SK-N-SH treated with all-trans-retinoic acid at 6 μM for 48 hours (cell line): Measurements from ENCODE around the gene CRX.

Source experiments
- BACH2 ChIP-seq: fragments of 250-450 bp; sonication (Bioruptor Pico); IDR thresholded peaks from 2 replicates; pipeline ENCODE4 v1.9.0; 2021; ENCODE audit warnings: mild to moderate bottlenecking, borderline replicate concordance
- CSDC2 ChIP-seq: fragments of 250-450 bp; sonication (Bioruptor Pico); IDR thresholded peaks from 2 replicates; pipeline ENCODE4 v1.5.0; 2020; ENCODE audit warnings: mild to moderate bottlenecking, moderate library complexity
- ZFP30 ChIP-seq: fragments of 450-650 bp; formaldehyde crosslinking; IDR thresholded peaks from 2 replicates; pipeline ENCODE4 v1.5.0; 2022; ENCODE audit warnings: mild to moderate bottlenecking, moderate library complexity
- ZNF70 ChIP-seq: fragments of 450-650 bp; formaldehyde crosslinking; IDR thresholded peaks from 2 replicates; pipeline ENCODE4 v1.5.0; 2020; ENCODE audit warnings: mild to moderate bottlenecking, moderate library complexity

DNA sequence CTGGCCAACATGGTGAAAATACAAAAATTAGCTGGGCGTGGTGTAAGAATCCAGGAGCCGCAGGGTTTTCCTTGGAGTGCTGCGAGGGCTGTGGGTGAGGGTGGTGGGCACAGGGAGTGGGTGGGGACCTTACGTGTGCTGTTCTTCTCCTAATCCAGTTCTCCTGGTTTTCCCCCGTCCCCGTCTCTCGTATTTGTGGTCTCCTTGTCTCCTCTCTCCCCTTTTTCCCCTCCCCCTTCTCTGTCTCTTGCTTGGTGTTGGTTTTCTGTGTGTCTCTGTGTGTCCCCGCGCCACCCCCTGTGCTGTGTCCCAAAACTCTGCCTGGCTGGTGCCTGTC is 41.6 kb upstream of the CRX start:
- TF ChIP-seq BACH2: no peak
- TF ChIP-seq ZFP30: no peak
- TF ChIP-seq ZNF70 (CRISPR knock-in tag): no peak
- TF ChIP-seq CSDC2 (CRISPR knock-in tag): no peak
